CD4-positive, alpha-beta T cell treated with Interleukin-6 at 100 ng/mL for 8 hours (primary cell): ENCODE data around the gene MT4.

Source experiments
- DNase-seq: peaks from one replicate; pipeline ENCODE4 v3.0.0-alpha.2; 2020; ENCODE audit warnings: mixed read lengths, low spot score

The MT4 gene

DNA sequence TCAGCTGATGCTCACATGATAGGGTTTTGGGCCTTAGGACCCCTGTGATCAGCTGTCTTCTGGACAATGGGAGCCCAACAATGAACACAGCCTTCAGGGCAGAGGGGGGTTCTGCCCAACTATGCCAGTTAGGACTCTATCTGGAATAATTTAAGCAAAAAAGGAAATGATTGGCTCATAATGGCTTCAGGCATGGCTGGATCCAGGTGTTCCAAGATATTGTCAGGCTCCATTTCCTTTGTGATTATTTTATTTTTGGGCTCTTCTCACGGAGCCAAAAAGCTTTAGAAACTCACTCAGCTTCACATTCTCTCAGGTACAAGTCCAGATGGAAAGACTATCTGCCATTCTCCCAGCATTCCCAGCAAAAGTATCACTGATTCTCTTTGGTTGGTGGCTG, 40.6 kb downstream of the MT4 start:
- DNase-seq, result no peak

DNA sequence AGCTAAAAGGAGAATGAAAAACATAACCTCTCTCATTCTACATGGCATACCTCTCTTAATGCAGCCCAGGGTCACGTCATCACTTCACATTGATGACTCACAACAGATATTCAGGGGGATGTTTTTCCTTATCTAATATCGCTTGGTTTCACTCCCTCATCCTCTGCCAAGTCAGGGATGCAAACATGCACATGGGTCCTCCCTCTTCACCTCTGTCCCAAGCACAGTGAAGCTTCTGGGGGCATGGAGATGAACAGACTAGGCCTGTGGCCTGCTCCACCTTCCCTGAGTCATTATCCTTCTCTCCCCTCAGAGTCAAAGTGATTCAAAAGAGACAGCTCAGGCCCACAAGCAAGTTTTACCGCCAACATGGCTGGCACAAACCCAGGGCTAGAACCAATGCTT, 41.2 kb downstream of the MT4 start:
- no peak for DNase-seq

DNA sequence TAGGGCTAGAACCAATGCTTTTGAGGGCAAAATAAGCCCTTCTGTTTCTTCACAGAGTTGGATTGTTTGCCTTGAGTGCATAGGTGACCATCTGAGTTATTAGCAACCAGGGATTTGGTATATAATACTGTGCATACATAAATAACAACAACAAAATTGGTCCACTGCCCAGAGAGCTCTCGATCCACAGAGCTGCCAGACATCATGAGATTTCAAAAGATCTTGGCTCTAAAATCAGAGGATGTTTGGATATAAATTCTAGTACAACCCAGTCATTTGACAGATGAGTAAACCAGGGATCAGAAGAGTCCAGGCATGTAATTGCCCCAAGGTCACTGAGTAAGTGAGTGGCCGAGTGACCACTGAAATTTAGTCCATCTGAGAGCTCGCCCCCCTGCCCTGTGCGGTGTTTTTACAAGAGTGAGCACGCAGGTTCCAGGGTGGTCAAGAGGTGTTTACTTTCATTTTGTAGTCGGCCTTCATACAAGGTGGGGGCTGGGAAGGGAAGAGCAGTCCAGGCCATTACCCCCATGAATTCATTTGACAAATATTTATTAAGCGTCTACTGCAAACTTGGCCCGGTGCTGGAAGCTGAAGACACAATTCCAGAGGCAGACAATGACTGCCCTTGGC, 41.7 kb downstream of the MT4 start:
- no peak for DNase-seq

DNA sequence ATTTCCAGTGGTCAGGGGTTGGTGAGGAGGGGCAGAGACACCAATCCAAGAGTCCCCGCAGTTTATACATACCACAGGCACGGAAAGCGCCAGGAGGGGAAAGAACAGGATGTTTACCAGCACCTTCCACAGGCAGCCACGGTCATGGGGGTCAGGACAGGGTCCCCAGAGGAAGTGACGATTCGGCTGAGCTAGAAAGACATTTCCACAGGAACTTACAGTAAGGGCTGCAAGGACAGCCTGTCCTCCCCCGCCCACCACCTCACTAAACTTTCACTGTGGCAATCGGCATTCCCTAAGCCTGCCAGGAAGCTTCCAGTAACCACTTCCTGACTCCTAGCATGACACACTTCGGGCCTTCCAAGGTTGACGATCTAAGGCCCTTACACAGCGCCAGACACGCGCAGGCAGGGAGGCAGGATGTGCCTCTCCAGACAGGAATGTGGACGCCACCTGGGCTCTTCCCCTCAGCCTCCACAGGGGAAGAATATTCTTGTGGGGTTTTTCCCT, 42.3 kb downstream of the MT4 start:
- no peak for DNase-seq

DNA sequence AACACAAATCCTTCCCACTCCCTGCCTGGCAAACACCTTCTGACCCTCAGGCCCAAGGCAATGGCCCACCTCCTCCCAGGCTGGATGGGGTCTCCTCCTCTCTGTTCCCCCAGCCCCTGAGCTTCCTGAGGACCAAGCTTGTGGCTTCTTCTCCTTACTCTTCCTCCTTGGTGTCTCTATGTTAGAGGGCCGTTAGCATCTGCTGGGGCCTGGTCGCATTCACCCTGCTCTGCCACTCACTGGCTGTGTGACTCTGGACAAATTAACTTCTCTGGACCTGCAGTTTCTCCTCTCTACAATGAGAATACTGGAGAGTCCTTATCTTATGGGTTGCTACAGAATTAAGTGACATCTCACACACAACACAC, 42.8 kb downstream of the MT4 start:
- no peak for DNase-seq

DNA sequence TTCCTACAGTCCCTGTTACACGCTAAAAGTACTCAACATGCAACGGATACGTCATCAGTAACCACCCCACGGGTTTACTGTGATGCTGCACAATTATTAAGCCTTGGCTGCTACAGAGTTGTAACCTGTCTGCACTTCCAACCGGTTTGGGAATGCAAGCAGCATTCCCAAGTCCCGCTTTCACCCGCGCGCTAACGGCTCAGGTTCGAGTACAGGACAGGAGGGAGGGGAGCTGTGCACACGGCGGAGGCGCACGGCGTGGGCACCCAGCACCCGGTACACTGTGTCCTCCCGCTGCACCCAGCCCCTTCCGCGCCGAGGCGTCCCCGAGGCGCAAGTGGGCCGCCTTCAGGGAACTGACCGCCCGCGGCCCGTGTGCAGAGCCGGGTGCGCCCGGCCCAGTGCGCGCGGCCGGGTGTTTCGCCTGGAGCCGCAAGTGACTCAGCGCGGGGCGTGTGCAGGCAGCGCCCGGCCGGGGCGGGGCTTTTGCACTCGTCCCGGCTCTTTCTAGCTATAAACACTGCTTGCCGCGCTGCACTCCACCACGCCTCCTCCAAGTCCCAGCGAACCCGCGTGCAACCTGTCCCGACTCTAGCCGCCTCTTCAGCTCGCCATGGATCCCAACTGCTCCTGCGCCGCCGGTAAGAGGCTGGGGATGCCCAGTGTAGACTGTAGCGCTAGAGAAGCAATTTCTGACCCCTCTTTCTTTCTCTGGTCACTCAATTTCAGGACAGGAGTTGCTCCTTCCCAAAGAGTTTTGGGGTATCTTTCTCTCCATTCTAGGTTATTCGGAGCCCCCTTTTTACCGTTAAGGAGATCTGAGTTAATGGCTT, 43.4 kb downstream of the MT4 start, which contains the start of gene MT2A:
TSS of gene MT2A (plus strand) at position 542 of the 833 bp plus-strand sequence. CDS start at position 614, 72 bp downstream.
- DNase-seq, result peak; percentile 87

DNA sequence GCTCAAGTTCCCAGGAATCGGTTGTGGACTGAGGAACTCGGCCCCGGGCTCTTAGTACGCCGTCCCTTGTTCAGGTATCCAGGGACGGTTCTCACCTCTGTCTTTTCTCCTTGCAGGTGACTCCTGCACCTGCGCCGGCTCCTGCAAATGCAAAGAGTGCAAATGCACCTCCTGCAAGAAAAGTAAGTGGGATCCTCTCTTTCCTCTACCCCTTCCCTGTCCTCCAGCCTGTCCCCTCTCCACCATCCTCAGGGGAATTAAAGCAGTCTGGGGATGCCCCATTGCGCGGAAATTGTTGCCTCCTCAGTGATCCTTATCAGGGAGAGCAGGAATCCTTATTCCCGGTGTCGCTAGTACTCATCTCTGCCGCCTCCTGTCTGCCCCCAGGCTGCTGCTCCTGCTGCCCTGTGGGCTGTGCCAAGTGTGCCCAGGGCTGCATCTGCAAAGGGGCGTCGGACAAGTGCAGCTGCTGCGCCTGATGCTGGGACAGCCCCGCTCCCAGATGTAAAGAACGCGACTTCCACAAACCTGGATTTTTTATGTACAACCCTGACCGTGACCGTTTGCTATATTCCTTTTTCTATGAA, 44.1 kb downstream of the MT4 start:
- no peak for DNase-seq

DNA sequence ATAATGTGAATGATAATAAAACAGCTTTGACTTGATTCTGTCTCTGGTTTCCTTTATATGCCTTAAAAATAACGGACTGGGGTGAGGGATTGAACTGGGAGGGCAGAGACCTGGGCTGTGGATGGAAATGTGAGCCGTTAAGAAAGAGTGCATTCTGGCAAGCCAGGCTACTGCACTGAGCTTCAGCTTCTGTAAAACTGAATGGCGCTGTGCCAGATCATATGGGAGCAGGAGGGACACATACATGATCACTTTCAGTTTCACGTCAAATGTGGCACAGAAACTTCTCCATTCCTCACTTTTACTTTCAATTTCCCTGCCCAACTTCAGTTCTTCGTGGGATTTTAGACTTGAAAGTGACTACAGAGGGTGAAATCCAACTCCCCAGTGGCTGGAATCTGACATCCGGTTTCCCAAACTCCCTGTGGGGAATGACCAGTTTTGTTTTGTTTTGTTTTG, 44.6 kb downstream of the MT4 start:
- DNase-seq, result peak; percentile 82

DNA sequence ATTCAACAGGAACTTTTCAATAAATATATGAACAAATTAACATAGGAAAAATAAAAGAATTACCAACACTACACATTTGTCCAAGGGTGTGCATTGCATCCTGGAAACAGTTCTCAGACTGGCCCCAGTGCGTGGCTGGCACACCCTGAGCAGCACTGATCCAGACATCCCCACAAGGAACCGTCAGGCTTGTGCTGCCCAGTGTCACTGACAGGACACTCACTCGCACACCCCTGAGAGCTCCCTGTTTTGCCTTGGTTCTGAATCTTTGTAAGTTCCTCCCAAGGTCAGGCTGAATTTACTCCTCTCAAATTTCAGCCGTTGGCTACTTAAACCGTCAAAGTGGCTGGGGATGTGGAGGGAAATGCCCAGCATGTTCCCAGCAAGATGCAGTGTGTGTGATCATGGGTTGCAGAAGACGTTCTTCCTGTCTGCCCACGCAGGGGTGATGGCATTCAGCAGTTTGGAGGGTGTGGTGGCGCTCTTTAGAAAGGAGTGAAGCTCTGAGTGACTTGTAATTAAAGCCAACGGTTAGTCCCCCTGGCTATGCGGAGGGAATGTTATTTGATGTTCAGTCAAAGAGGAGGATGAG, 45.2 kb downstream of the MT4 start:
- DNase-seq, result peak; percentile 62

DNA sequence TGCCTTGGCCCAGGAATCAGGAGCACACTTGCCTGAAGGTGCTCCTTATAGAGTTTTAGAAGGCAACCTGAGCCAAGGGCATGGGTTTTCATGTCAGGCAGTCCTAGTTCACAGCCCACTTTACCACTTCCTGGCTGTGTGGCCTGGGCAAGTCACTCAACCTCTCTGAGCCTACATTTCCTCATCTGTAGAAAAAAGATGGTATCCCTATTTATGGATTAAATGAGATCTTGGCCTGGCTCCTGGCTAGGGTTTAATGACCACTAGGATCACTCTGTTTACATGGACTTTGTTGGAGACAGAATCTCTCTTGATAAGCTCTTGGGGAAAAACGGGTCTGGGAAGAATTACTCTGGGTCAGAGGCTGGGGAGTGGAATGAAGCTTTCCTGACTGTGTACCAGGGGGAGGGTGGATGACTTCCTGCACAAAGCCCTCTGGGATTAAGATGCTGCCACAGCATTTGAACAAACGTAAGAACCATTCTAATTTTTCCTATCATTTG, 45.8 kb downstream of the MT4 start:
- no peak for DNase-seq

DNA sequence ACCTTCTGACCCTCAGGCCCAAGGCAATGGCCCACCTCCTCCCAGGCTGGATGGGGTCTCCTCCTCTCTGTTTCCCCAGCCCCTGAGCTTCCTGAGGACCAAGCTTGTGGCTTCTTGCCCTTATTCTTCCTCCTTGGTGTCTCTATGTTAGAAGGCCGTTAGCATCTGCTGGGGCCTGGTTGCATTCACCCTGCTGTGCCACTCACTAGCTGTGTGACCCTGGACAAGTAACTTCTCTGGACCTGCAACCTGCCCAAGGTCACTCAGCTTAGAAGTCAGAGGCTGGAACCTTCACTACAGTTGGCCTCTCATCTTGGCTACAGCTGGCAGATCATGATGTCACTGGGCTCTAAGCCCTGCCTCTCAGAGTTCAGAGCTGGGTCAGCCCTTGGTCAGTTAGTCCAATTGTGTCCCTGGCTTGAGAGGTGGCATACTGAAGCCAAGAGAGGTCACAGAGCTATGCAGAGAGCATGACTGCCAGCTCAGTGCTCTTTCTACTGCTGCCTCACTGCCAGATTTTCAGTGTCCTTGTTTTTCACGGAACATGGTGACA, 46.5 kb downstream of the MT4 start:
- DNase-seq, result no peak

DNA sequence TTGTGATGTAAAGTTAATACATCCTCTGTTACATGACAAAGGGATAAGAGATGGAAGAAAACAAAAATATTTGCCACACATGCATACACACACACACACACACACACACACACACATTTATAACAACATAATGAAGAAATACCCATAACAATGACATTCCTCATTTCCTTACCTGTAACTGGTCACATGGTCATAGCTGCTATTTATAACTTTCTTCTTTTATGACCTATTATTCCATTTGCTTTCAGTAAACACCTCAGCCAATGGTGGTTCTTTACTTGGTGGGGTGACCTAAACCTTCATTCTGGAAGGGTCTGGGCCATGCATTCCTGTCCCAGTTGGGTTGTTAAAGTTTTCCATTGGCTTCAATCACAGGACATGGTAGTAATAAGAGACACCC, 48.8 kb downstream of the MT4 start:
- no peak for DNase-seq

DNA sequence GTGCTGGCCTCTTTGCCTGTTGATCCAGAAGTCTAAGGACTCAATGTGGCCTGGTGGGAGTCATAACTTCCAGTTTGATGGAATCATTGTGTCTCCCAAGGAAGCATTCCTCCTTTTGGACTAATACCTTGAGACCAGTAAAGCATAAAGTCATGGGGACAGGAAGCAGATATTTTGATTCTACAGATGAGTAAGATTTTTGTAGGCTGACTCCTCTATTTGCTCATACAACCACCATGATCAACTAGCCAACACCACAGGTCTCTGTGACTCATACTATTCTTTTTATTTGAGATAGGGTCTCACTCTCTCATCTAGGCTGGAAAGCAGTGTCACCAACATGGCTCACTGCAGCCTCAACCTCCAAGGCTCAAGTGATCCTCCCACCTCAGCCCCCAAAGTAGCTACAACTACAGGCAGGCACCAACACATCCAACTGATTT, 49.7 kb downstream of the MT4 start:
- no peak for DNase-seq

DNA sequence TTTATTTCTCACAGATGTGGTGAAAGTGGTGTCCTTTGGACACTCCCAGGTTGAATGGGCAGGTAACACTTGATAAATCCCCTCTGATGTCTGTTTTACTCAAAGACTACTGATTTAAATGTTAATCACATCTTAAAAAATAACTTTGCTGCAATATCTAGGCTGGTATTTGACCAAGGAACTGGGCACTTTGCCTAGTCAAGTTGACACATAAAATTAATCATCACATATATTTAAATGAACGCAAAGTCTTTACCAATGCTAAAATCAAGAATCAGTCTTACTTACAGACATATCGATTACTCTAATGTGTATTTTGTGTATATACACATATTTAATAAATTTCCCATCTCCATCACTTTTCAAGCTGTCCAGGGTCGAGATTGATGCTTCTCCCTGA, 50.5 kb downstream of the MT4 start:
- DNase-seq, result no peak

DNA sequence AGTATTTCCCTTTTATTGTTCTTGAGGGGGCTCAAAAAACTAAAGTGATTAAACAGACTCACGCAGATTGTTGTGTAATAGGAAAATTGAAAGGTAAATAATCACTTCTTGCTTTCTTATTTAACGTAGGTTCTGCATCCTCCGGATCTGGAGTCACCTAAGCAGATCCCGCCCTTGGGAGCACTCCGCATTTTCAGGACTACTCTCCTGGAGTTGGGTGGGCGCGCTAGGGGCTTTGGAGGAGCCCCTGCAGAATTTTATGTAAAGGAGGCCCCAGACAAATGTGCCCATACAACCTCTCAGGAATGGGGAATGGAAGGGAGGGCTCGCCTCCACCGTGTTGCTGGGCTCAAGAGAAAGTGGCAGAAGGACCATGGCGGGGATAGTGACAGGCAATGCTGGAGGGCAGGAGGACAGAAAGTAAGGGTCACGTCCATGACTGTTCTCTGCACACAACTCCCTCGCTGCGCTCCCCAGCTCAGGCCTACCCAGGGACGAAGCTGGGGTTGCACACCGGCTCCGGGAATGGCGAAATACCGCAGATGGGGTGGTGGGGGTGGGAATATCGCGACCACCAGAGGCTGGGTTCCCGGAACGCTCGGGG, 51.8 kb downstream of the MT4 start:
- no peak for DNase-seq

DNA sequence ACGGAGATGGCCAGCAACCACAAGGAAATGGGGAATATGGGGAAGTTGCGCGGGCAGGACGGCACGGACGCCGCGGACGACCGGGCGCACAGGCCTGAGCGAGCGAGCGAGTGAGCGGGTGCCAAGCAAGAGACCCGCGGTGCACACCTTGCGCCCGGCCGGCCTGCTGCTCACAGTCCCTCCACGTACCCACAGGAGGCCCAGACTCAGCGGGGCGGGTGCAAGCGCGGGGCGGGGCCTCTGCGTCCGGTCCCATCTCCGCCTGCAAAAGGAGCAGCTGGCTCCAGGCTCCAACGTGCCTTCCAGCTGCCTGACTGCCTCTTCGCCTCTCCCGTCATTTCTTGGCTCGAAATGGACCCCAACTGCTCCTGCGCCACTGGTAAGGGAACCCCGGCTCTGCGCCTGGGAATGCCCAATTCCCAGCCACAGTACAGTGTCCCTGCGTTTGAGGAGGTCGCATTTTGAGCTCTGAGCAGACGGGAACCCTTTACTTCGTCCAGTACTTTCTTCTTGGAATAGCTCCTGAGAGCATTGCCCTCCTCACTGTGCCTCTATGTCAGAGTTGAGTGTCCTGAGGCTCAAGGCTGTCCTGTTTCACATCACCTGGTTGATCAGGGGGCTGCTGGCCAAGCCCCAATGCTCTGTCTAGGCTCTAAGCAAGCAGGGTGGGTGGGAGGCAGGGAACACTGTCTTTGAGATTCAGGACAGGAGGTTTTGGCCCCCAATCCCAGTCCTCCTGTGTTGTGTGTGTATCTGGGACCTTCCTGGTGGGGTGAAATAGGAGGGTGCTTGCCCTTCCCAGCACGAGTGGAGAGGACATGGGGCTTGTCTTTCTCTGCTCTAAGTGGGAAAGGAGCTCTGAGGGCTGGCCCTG, 52.6 kb downstream of the MT4 start:
- peak; percentile 50 for DNase-seq

DNA sequence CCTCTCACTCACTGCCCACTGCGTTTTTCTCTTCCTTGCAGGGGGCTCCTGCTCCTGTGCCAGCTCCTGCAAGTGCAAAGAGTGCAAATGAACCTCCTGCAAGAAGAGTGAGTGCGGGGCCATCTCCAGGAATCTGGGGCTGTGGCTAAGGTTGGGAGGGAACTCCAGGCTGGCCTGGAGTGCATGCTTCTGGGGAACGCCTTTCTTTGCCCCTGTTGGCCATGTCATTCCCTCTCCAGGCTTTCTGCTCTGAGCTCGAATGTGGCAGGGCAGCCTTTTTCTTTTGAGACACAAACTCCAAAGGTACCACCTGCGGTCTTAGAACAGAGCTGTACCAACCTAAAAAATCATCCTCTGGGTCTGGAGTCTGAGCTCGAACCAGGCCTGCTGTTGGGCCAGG, 53.3 kb downstream of the MT4 start:
- no peak for DNase-seq
